ENCODE data around the gene SNAPC1. TPM values are rescaled to one million over a fixed set of nuclear protein-coding genes. Genes with fewer than 3 reads are reported as not detected.

Gene SNAPC1
- total RNA-seq, 1 experiment from 2014 or later = 6.8 TPM

DNA sequence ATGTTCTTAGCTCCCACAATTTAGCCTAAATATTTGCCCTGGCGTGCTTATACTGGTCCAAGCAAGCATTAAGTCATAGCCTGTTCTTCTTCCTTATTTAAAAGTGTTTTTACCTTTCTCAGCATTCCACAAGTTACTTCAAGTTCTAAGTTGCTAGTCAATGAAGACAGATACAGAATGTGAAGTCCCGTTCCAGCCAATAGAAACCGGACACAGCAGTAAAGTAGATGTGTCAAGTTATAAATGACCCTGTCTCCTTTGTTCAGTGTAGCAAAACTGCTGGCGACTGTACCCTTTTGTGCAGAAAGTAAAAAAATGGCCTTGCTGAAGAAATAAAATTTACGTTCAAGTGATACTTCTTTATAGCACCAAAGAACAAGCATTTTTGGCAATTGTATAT, 3.9 kb downstream of the SNAPC1 start:
- no peaks in the 10 kb centered on the region for H3K27me3 ChIP-seq (ENCODE audit: insufficient read depth, low read length)
- H2AK5ac ChIP-seq (ENCODE audit: insufficient read length, low read length) = no peak overlapping the region
- H3K79me2 ChIP-seq (ENCODE audit: insufficient read depth, low read length) = peaks cover 7% of the 10 kb centered on the region; the same call in 1 of the 2 replicates
- WGBS (ENCODE audit: extremely low coverage, insufficient read length, low lambda C conversion rate) = no CpG with 5 or more reads among the region's 5 CpGs
- TF ChIP-seq, protein P1, sequence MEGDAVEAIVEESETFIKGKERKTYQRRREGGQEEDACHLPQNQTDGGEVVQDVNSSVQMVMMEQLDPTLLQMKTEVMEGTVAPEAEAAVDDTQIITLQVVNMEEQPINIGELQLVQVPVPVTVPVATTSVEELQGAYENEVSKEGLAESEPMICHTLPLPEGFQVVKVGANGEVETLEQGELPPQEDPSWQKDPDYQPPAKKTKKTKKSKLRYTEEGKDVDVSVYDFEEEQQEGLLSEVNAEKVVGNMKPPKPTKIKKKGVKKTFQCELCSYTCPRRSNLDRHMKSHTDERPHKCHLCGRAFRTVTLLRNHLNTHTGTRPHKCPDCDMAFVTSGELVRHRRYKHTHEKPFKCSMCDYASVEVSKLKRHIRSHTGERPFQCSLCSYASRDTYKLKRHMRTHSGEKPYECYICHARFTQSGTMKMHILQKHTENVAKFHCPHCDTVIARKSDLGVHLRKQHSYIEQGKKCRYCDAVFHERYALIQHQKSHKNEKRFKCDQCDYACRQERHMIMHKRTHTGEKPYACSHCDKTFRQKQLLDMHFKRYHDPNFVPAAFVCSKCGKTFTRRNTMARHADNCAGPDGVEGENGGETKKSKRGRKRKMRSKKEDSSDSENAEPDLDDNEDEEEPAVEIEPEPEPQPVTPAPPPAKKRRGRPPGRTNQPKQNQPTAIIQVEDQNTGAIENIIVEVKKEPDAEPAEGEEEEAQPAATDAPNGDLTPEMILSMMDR (conservative IDR thresholded peaks at IDR 0.05) = no peak
- no peak overlapping the region for H3K18ac ChIP-seq (ENCODE audit: insufficient read length, low read depth, low read length)
- no peaks in the 10 kb centered on the region for H4K20me1 ChIP-seq (ENCODE audit: control insufficient read depth, insufficient read depth, insufficient read length)
- Mint-ChIP-seq H3K4me3 (peak overlapping the region in 1 of 2 experiments; percentile 8; a peak in 1 of 5 replicates), H3K9me3 (no peaks in the 10 kb centered on the region), H3K27me3 (ENCODE audit: low read depth) (no peaks in the 10 kb centered on the region; the same call in none of the 2 replicates), H3K36me3 (ENCODE audit: insufficient read depth in 1 of 3, low read depth in 3 of 3) (peaks cover 19 to 40% (median 37%) of the 10 kb centered on the region in 3 experiments; a peak in 6 of 7 replicates), H3K4me1 (peaks cover 36 to 37% of the 10 kb centered on the region in 2 experiments), H3K27ac (peak overlapping the region in 1 of 3 experiments; percentile 62; a peak in 1 of 7 replicates)
- H2BK20ac ChIP-seq (ENCODE audit: low read depth, low read length, poor library complexity, severe bottlenecking) = no peak overlapping the region
- H3K4ac ChIP-seq (ENCODE audit: low read depth, low read length) = no peak overlapping the region
- H3K23me2 ChIP-seq (ENCODE audit: insufficient read length, low read depth, low read length, poor library complexity, severe bottlenecking) = peaks cover 9% of the 10 kb centered on the region
- H3K4me2 ChIP-seq (ENCODE audit: insufficient read depth, insufficient read length, low read length) = no peak overlapping the region
- H3K27ac ChIP-seq (ENCODE audit: insufficient read length, low read depth, low read length) = no peak overlapping the region
- no peak overlapping the region for H3K9ac ChIP-seq (ENCODE audit: extremely low read depth, insufficient read length, low read length)
- peaks cover 2% of the 10 kb centered on the region for H3K79me1 ChIP-seq (ENCODE audit: insufficient read depth, low read depth, low read length, poor library complexity, severe bottlenecking)
- no peak overlapping the region for H4K8ac ChIP-seq (replicated peaks; ENCODE audit: insufficient read length, low read depth, low read length)
- H3K23ac ChIP-seq (ENCODE audit: insufficient read length, low read depth, low read length) = no peak overlapping the region
- H3T11ph ChIP-seq (ENCODE audit: low read length) = no peak overlapping the region
- H3K9me3 ChIP-seq (ENCODE audit: control insufficient read depth, low read depth, low read length) = no peaks in the 10 kb centered on the region
- no peak overlapping the region for H2BK12ac ChIP-seq (ENCODE audit: insufficient read length, low read depth, low read length)
- H4K5ac ChIP-seq (ENCODE audit: insufficient read length, low read depth, low read length) = no peak overlapping the region
- no peak overlapping the region for H2BK15ac ChIP-seq (ENCODE audit: low read depth, low read length)
- no peak overlapping the region for H2BK120ac ChIP-seq (ENCODE audit: low read depth, low read length, poor library complexity, severe bottlenecking)
- H4K91ac ChIP-seq (ENCODE audit: insufficient read length, low read depth, low read length) = no peak overlapping the region
- H3K56ac ChIP-seq (ENCODE audit: insufficient read length, low read depth, low read length) = no peak overlapping the region
- H3K4me1 ChIP-seq (ENCODE audit: insufficient read depth, low read length) = 0 out of 2 replicates have a peak, but pooled peaks cover 2% of the 10 kb centered on the region
- no peak overlapping the region for H2AFZ ChIP-seq (ENCODE audit: low read length)
- no peak overlapping the region for H3K14ac ChIP-seq (ENCODE audit: insufficient read depth, low read length)
- DNase-seq = no peak
- no peak overlapping the region for H2BK5ac ChIP-seq (ENCODE audit: insufficient read length, low read length)

Data from H9 (cell line).